ENCODE data around the gene SCN1B.

Gene SCN1B

DNA sequence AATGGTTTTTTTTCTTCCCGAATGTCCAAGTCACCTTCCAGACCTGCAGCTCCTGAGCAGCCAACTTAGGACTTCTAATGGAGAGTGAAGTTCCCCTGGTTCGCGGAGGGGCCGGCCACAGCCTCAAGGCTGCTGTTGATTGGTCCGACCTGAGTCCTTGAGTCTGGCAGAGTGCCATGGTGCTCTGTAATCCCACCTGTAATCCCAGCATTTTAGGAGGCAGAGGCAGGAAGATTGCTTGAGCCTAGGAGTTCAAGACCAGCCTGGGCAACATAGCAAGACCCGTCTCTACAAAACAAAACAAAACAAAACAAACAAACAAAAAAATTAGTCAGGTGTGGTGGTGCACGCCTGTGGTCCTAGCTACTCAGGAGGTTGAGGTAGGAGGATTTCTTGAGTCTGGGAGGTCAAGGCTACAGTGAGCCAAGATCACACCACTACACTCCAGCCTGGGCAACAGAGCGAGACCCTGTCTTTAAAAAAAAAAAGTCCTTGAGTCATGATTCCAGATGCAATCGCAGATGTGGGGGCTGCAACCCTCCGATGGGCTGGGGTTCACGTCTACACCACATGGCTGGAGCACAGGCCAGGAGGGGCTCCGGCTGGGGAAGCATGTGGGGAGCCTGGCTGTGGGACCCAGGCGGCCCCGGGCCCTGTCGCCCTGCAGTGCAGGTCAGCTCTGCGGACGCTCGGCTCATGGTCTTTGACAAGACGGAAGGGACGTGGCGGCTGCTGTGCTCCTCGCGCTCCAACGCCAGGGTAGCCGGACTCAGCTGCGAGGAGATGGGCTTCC, 28.9 kb downstream of the SCN1B start:
- DNase-seq: no peak

DNA sequence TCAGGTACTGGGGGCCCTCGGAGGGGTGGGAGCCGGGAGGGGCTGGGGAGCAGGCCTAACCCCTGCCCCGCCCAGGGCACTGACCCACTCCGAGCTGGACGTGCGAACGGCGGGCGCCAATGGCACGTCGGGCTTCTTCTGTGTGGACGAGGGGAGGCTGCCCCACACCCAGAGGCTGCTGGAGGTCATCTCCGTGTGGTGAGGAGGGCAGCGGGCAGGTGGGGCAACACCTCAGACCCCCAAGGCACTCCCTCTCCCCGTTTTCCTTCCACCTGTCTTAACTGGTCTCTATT, 29.5 kb downstream of the SCN1B start:
- DNase-seq: no peak

DNA sequence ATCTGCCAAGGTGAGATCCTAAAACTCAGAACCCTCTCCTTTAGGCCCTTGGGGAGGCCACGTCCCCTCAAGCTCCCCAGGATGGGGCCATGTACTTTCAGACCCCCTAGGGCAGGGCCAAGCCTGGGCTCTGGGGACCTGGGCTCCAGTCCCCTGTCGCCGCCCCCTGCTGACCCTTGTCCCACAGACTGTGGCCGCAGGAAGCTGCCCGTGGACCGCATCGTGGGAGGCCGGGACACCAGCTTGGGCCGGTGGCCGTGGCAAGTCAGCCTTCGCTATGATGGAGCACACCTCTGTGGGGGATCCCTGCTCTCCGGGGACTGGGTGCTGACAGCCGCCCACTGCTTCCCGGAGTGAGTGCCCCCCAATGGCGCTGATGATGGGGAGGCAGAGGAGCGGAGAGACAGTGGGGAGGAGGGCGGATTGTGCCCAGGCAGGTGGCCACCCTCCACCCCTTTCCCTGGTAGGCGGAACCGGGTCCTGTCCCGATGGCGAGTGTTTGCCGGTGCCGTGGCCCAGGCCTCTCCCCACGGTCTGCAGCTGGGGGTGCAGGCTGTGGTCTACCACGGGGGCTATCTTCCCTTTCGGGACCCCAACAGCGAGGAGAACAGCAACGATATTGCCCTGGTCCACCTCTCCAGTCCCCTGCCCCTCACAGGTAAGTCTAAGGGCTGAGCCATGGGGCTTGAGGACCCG, 30.0 kb downstream of the SCN1B start:
- no peak for DNase-seq

DNA sequence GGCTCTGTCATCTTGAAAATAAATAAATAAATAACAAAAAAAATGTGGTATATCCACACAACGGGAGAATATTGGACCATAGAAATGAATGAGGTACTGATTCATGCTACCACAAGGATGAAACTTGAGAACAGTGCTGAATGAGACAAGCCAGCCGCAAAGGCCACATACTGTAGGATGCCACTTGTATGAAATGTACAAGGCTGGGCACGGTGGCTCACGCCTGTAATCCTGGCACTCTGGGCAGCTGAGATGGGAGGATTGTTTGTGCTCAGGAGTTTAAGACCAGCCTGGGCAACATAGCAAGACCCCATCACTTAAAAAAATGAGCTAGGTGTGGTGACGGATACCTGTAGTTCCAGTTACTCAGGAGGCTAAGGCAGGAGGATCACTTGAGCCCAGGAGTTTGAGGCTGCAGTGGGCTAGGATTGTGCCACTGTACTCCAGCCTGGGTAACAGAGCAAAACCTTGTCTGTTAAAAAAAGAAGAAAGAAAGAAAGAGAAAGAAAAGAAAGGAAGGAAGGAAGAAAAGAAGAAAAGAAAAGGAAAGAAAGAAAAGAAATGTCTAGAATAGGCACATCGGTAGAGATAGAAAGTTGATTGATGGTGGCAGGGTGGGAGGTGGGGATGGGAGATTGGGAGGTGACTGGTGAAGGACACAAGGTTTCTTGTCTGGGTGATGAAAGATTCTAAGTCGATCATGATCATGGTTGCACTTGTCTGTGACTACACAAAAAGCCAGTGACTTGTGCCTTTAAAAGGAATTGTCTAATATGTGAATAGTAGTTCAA, 31.5 kb downstream of the SCN1B start:
- DNase-seq: no peak

DNA sequence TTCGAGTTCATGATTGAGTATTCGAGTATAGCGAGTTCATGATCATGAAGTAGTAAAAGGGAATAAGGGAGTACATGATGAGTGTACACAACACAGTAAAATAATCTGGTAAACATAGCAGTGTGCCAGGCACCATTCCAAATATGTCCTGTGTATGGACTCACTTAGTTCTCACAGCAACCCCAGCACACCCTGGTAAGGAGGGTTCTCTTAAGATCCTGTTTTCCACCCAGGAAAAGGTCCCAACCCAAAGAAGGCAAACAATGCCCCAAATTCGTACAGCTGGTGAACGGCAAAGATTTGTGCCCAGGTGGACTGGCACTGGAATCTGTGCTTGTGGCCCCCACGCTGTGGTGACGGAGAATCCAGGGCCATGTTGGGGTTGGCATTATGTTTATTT, 32.7 kb downstream of the SCN1B start:
- DNase-seq: no peak

DNA sequence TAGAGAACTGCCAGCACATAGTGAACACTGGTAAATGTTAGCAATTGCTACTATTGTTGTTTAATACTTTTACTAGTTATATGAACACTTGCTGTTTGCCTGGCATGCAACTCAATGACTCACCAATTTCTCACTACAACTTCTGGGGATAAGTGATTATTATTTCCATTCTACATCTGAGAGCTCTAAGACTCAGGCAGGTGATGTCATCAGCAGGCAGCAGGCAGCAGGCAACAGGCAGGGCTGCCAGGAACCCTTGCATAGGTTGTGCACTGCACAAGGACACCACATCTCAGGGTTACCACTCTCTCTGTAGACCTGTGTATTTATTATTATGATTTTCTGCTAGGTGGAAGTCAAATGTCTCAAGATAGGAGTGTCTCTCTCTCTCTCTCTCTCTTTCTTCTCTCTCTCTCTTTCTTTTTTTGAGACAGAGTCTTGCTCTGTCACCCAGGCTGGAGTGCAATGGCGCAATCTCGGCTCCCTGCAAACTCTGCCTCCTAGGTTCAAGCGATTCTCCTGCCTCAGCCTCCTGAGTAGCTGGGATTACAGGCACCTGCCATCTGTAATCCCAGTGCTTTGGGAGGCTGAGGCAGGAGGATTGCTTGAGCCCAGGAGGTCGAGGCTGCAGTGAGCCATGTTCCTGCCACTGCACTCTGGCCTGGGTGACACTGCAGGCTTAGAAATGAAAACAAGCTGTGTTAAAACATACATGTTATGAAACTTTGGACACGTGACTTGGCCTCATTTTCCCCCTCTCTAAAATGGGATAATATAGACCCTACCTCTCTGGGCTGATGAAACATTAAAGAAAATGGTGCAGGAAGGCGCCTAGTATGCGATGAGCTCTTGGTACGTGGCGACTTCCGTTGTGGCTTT, 33.9 kb downstream of the SCN1B start:
- DNase-seq: no peak

DNA sequence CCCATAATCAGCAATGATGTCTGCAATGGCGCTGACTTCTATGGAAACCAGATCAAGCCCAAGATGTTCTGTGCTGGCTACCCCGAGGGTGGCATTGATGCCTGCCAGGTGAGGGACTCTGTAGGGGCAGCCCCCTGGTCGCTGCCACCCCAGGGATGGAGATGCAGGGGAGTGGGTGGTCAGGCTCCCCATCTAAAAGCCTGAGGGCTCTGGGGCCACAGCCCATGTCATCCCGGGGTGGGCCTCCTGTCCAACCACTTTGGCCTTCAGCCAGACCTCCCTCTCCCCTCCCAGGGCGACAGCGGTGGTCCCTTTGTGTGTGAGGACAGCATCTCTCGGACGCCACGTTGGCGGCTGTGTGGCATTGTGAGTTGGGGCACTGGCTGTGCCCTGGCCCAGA, 35.3 kb downstream of the SCN1B start:
- no peak for DNase-seq

DNA sequence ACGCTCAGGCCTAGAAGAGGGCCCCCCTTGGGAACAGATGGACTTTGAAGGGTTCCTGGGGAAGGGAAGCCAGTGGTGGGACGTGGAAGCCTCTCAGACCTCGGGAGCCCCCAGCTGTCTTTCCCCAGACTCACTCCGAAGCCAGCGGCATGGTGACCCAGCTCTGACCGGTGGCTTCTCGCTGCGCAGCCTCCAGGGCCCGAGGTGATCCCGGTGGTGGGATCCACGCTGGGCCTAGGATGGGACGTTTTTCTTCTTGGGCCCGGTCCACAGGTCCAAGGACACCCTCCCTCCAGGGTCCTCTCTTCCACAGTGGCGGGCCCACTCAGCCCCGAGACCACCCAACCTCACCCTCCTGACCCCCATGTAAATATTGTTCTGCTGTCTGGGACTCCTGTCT, 35.9 kb downstream of the SCN1B start:
- no peak for DNase-seq

DNA sequence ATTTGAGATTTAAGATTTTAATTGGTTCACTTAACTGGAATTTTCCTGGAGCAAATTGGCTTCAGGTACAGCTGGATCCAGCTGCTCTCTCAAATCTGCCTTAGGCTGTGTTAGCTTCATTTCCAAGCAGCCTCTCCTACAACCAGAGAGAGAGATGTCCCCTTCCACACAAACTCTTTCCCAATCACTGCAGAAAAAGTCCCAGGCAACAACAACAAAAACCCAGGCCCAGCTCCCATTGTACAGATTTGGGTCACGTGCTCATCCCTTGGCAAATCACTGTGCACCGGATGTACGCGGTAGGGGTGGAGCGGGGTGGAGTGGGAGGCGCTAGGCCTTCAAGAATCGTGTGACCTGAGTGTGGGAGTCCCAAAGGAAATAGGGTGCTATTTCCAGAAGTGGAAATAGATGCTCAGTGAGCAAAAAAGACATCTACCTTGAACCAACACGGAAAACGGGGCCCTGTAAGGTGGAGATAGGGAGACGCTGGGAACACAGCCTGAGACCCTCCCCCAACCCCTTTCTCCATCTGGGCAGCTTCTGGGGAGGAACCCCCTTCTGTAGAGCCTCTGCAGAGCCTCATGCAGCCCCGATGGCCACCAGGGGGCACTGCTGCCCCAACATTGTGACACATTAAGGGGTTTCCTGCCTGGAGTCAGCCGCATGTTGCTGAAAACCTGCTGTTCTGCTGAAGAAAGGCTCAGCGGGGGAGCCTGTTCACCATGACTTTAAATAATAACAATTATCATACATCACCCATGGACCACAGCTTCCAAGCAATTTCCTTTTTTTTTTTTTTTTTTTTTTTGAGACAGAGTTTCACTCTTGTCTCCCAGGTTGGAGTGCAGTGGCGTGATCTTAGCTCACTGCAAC, 36.7 kb downstream of the SCN1B start:
- DNase-seq: peak; percentile 24

DNA sequence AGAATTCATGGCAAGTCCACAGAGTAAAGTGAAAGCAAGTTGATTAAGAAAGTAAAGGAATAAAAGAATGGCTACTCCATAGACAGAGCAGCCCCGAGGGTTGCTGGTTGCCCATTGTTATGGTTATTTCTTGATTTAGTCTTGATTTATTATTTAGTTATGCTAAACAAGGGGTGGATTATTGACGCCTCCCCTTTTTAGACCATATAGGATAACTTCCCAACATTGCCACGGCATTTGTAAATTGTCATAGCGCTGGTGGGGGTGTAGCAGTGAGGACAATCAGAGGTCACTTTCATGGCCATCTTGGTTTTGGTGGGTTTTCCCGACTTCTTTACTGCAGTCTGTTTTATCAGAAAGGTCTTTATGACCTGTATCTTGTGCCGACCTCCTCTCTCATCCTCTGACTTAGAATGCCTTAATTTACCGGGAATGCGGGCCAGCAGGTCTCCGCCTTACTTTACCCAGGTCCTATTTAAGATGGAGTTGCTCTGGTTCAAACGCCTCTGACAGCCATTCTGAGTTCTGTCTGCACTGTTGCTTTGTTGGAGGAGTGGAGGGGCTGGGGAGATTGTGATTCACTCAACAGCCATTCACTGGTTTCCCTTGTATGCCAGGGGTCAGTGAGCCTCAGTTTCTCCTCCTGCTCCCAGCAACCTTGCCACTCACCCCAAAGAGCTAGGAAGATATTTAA, 38.8 kb downstream of the SCN1B start:
- DNase-seq: no peak

DNA sequence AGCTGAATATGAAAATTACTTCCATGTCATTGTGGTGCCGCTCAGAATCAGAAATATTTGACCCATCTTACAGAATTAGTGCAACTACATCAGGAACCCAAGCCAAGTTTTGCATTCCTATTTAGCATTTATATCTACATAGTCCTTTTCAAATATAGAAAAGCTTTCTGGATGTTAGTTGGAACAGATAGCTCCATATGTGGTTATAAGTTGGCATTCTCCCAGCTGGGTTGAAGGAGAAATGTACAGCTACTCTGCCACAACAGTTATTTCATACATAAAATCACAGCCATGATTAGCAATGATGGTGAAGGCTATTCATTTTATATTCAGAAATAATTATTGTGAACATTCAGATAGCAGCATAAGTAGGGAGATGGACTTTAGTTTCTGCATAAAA, 39.4 kb downstream of the SCN1B start:
- no peak for DNase-seq

DNA sequence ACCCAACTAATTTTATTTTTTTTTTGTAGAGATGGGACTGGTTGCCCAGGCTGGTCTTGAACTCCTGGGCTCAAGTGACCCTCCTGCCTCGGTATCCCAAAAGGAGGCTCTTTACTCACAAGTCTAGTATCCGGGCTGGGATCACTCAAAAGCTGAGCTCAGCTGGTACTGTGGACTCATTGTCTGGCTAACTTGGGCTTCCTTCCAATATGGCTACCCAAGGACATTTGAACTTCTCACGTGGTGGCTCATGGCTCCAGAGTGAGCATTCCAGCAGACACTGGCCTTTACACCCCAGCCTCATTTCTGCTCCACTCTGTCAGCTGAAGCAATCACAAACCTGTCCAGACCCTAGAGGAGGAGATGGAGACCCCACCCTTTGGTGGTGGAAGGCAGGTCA, 40.2 kb downstream of the SCN1B start:
- no peak for DNase-seq

DNA sequence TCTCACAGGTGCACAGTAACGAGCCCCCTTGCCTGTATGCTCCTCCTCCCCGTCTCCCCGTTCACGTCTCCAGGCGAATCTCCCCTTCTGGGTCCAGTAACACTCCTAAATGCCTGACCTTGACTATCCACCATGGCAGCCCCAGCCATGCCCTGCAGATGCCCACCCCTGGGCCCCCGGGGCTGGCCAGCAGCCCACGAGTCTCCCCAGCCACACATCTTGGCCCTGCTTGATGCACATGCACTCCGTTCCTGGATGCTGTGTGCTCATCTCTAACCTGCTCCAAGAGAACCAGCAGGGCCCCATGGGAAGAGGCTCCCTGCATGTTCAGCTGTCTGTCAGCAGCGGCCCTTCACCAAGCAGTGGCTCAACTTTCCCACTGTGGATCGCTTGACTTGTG, 43.2 kb downstream of the SCN1B start:
- no peak for DNase-seq

DNA sequence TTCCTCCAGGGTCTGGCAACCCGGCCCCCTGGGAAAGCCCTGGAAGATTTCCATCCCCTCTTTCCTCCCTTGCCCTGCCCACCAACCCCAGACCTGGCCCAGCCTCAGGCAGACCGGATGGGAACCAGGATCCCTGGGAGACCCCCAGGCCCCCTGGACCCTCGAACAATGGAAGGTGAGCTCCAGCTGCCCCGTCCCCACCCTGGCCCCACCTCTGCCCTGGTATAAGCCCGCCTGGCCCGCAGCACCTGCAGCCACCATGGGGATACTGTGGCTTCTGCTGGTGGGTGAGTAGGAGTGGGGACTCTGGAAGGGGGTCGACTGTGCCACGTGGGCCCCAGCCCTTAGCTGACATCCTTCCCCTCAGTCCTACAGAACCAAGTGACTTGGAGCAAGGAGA, 43.7 kb downstream of the SCN1B start:
- no peak for DNase-seq

DNA sequence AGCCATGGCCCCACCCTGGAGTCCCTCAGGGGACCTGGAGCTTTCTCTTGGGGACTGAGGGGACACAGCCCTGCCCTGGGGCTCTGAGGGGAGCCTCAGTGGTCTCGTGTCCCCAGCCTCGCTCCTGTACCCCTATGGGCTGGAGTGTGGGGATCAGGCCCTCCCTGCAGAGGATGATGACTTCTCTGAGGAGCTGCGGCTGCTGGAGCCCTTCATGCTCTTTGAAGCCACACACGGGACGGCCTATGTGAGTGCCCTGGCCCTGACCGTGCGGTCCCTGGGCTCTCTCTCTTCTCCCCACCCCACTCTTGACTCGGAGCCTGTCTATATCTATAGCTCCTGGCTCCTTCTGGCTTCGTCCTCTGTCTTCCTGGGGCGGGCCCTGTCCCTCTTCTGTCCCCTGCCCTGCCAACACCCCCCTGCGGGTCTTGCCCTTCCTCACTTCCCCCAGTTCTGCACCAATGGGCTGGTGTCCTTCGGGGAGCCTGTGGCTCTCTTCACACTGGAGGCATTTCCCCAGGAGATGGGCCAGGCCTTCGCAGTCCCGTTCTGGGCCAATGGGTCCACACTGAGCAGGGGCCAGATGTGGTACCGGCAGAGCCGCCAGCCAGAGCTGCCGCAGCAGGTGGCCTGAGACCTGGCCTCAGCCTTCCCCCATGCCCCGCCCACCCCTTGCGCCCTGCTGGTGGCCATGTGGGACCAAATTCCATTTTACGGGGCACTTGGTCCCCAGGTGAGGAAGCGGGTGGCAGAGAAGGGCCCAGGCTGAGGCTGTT, 44.3 kb downstream of the SCN1B start:
- DNase-seq: no peak

DNA sequence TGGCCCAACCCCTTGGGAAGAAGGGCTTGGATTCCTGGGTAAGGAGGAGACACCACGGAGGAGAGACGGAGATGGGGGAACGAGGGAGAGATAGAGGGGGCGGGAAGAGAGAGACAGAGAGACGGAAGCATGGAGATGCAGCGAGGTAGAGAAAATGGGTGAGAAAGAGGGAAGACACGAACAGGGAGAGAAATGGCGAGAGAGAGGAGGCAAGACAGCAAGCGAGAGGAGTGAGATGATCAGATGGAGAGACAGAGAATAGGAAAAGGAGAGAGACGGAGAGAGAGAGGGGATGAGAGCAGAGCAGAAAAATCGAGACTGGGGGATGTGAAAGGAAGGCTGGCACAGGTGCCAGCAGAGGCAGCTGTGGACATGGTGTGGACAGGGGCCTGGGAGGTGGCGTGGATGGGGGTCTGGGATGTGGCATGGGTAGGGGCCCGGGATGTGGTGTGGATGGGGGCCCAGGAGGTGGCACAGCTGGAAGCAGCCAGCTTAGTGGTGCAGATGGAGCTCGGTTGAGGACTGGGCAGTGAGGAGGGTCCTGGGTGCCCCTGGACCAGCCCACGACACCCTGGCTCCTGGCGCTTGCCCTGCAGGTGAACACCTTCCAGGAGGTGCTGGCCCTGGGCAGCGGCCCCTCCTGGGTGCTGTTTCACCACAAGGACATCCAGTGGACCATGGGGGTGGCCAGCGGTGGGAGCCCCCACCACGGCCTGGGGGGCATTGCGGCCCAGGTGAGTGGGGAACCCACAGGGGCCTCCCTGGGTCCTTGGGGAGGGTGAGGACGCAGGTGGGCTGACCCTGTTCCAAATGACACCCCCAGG, 45.1 kb downstream of the SCN1B start:
- DNase-seq: no peak

DNA sequence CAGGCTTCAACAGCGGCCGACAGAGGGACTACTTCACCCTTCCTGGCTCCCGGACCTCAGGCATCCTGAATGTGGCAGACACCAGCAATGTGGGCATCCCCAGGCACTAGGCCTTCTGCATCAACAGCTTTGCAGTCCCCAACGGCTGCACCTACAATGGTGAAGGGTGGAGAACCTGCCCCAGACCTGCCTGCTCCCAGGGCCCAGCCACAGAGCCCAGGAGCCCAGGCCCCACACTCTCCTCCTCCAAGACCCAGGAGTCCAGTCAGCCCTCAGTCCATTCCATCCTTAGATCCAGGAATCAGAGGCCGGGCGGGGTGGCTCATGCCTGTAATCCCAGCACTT, 45.7 kb downstream of the SCN1B start:
- DNase-seq: no peak

DNA sequence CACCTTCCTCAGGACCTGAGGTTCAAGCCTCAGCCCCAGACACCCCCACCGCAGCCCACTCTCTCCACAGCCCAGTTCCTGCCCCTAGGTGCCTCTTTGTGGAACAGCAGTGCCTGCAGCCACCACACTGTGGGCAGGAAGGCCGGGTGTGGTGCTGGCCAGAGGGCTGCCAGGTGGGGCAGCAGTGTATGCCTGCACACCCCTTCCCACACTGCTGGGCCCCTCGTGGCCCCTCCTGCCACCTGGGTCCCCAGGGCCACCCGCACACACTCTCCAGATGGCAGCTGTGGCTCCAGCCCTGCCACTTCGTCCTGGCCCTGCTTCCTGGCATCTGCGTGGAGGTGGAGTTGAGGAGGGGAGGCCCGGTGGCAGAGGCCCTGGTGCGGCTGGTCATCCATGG, 46.4 kb downstream of the SCN1B start:
- DNase-seq: no peak

DNA sequence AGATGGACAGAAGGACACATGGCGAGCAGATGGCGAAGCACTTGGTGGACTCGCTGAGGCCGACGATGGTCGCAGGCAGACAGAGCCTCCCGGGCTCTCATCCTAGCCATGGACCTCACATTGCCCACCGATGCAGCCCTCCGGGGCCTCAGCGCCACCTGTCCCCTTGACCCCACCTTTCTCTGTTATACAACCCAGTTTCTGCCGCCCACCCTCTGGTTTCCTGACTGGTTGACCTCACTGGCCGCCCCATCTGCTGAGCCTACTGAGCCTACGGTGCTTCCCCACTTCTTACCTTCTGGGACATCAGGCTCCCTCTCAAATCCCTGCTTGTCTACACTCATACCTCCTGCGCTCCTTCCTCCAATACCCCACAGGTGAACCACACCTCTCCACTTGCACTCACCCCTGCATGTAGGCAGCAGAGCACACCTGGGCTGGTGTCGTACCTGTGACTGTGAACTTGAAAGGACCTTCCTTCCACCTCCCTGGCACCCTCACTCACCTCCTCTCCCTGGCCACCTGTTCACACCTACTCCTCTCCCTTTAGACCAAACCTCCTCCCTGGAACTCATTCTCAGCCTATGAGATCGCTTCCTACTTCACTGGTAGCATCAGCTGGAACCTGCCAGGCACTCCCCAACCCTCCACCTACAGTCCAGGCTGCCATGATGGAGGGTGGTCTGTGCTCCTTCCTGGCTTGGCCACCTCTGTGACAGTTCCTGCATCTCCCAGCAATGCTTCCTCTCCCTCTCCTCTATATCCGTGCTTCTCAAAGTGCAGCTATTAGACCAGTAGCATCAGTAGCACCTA, 47.3 kb downstream of the SCN1B start:
- no peak for DNase-seq
